ENCODE data around the gene DIRAS1. TPM values are rescaled to one million over a fixed set of nuclear protein-coding genes. Genes with fewer than 3 reads are reported as not detected.

DIRAS1 gene
- total RNA-seq, 1 experiment from 2014 or later = 18.5 TPM

GRCh38 chr19:2759965-2760364 lies 38.8 kb upstream of the DIRAS1 start:
- intact Hi-C loops (cut with micrococcal nuclease; ENCODE audit: unreplicated experiment) (no loop called here), in situ Hi-C loops (cut with HindIII; ENCODE audit: low pct_unique_long_range_greater_than_20kb, low sequenced_read_pairs) (no loop called here)
- no TSS peak for BruUV-seq (replicated peaks)
- no peaks in the 10 kb centered on the region for H3K9me3 ChIP-seq (ENCODE audit: control insufficient read depth, insufficient read depth, low read depth, low read length)
- H3K27ac ChIP-seq (ENCODE audit: low read length) = no peak overlapping the region
- no peaks in the 10 kb centered on the region; the same call in 1 of the 2 replicates for H3K36me3 ChIP-seq (ENCODE audit: control insufficient read depth, insufficient read depth, low read length)
- DNase-seq (ENCODE audit: low read depth, low spot score) (no peak), ATAC-seq (no peak)
- no peak for TF ChIP-seq POLR2AphosphoS5 (IDR thresholded peaks at IDR 0.05; ENCODE audit: low read depth, low read length)
- TF ChIP-seq CTCF (IDR thresholded peaks at IDR 0.05) = no peak
- no peak for TF ChIP-seq TCF7L2 (IDR thresholded peaks at IDR 0.05; ENCODE audit: low read depth, low read length)
- TF ChIP-seq REST (IDR thresholded peaks at IDR 0.05; ENCODE audit: insufficient read depth in 1 of 2, low read depth in 2 of 2, low read length in 1 of 2) = no peak
- TF ChIP-seq SIN3A (IDR thresholded peaks at IDR 0.05; ENCODE audit: borderline replicate concordance, insufficient read depth, low read depth, low read length) = no peak
- H3K4me3 ChIP-seq (ENCODE audit: low read depth in 2 of 2, low read length in 2 of 2) = no peak overlapping the region
- ChIA-PET CTCF (no interaction called here), POLR2A (no interaction called here)
- no peaks in the 10 kb centered on the region for H3K4me1 ChIP-seq (ENCODE audit: control insufficient read depth, insufficient read depth, low read length)
- no peaks in the 10 kb centered on the region for H3K27me3 ChIP-seq (ENCODE audit: control insufficient read depth, insufficient read depth, low read length)

- Histone ChIP-seq H3K4me1 (ENCODE audit: control insufficient read depth, insufficient read depth, low read length) (no peaks in the 10 kb centered on the region), H3K9me3 (ENCODE audit: control insufficient read depth, insufficient read depth, low read depth, low read length) (no peaks in the 10 kb centered on the region), H3K27me3 (ENCODE audit: control insufficient read depth, insufficient read depth, low read length) (no peaks in the 10 kb centered on the region), H3K4me3 (ENCODE audit: low read depth in 2 of 2, low read length in 2 of 2) (no peak overlapping the region), H3K36me3 (ENCODE audit: control insufficient read depth, insufficient read depth, low read length) (no peaks in the 10 kb centered on the region; the same call in 1 of the 2 replicates), H3K27ac (ENCODE audit: low read length) (no peak overlapping the region)
- CTCF ChIA-PET = no interaction called here
- ATAC-seq (no peak), DNase-seq (ENCODE audit: low read depth, low spot score) (no peak)
- intact Hi-C loops (cut with micrococcal nuclease; ENCODE audit: unreplicated experiment) = no loop called here
- TF ChIP-seq REST (IDR thresholded peaks at IDR 0.05; ENCODE audit: insufficient read depth in 1 of 2, low read depth in 2 of 2, low read length in 1 of 2) (no peak), POLR2AphosphoS5 (IDR thresholded peaks at IDR 0.05; ENCODE audit: low read depth, low read length) (no peak), CTCF (IDR thresholded peaks at IDR 0.05) (no peak), SIN3A (IDR thresholded peaks at IDR 0.05; ENCODE audit: borderline replicate concordance, insufficient read depth, low read depth, low read length) (no peak), TCF7L2 (IDR thresholded peaks at IDR 0.05; ENCODE audit: low read depth, low read length) (no peak)
- BruUV-seq (replicated peaks) = no TSS peak
- in situ Hi-C loops (cut with HindIII; ENCODE audit: low pct_unique_long_range_greater_than_20kb, low sequenced_read_pairs) = no loop called here
- POLR2A ChIA-PET = no interaction called here
Observed at GRCh38 chr19:2759362-2759761, 38.2 kb upstream of the DIRAS1 start.

All from Panc1 (cell line).